Stimulated activated CD8-positive, alpha-beta memory T cell treated with anti-CD3 and anti-CD28 coated beads, Interleukin-15, amount 100 ng/mL, for 48 hours (primary cell): ENCODE data around the gene RELN.
"Not testable (repeated sequence)": the region's sequence is repeated elsewhere in the genome, so short reads cannot be mapped to it uniquely, and the experiment has no call there.

Experiments used
- DNase-seq, 2 donors: peaks; one replicate each; pipeline ENCODE4 v3.0.0-alpha.2; 2020; ENCODE audit warnings: low read depth in 2 of 2

RELN gene

DNA sequence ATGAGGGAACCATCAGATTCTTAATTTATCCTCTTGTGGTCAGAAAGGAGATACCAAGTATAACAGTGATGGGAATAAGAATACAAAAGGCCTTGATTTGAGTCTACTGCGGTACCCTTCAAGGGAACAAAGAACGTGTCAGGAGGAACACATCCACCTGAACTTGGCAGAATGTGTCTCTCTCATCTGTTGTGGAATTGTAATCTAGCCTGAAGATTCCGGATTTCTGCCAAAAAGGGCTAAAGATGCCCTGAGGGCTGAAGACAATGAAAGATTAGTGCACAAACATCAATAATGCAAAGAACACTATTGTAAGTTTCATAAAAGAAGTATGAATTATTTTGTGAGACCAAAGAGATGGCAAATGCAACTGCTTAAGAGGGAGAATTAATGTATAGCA lies 134.8 kb downstream of the RELN start:
- no peak for DNase-seq

DNA sequence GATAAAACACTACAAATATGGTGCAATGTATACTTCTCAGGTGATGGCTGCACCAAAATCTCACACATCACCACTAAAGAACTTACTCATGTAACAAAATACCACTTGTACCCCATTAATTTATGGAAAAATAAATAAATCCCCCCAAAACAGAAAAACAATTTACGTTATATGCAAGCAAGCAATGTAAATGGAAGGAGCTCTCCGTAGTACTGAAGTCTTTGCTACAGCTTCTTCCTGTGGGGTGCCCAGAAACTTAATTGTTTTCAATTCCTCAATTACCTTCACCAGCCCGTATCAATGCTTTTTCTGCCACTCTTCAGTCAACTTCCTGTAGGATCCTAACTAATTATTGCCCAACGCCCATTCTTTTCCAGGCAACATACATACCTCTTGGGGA lies 138.1 kb downstream of the RELN start:
- DNase-seq = no peak

DNA sequence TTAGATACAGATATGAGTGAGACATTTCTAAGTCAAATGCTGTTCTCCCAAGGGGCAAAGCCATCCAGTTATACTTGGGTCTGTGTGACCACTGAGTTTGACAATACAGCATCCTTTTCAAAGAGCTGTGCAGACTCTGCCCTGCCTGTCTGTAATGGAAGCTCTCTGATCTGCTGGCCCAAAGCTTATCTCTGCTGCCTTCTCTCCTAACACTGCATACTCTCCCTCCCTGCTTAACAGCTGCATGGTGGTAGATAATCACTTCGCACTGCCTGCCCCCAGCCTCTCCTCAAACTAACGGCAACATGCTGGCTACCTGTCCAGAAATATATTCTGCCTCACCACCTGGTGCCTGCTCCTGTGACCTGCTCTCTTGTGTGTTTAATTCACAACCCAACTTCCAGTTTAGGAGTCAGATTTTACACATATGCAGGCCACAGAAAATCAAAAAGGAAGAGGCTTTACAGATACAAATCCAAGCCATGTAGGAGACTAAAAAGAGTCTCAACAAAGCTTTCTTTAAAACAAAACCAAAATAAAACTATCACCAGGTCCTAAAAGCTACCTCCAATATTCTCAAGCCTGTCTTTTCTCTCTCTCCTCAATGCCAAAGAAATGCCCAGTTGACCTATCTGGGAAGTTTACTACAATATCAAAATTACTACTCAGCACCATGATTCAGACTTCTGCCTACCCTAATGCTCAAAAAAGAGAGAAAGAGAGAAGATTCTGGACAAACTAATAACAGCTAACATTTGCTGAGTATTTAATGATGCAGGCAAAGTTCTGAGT lies 145.6 kb downstream of the RELN start:
- no peak for DNase-seq

DNA sequence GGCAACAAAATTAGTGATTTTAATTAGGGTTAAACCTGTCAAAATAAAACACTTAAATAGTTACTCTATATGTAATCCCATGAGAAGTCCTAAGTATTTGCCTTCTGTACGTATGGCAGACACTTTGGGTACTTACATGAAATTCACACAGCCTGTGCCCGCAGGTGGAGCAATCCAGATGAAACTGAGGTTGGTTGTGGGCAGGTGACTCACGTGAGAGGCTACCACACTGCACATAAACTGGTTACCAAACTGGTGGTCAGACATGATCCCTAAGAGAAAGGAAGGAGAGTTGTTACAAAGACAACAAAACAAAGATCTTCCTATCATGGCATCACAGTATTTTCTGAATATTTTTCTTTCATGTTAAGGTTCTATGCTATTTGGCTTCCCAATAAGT lies 156.1 kb downstream of the RELN start:
- DNase-seq = no peak

DNA sequence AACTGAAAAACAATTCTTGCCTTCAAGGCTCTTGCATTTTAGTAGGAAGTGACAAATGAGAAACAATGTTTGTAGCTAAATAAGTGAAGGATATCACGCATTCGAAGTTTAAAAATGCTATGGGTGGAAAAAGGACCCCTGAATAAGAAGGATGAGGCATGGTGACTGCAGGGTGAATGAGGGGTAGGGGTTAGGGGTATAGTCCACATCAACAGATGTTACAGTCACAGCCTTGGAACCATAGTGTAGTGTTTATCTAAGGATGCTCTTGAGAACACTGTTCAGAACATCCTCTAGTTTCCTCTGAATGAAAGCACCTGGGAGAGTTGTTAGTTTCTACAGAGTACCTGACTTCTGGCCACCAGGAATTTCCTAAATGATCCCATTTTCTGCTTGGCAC lies 157.0 kb downstream of the RELN start:
- DNase-seq = no peak

DNA sequence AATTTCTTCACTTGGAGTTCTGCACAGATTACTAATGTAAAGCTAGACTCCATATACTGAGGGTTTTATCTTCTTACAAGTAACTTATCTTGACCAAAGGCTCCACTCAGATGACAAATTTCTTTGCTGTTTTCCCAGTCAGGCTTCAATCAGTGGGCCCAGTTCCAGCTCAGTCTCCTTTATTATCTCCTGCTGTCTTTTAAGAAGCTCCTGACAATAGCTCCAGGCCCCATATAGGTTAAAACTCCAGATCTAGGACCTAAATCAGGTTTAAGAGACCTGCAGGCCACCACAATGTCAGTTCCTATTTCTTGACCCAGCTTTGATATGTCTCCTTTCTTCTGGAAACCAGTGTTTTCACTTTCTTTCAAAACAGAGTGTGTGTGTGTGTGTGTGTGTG lies 165.2 kb downstream of the RELN start:
- DNase-seq = no peak

DNA sequence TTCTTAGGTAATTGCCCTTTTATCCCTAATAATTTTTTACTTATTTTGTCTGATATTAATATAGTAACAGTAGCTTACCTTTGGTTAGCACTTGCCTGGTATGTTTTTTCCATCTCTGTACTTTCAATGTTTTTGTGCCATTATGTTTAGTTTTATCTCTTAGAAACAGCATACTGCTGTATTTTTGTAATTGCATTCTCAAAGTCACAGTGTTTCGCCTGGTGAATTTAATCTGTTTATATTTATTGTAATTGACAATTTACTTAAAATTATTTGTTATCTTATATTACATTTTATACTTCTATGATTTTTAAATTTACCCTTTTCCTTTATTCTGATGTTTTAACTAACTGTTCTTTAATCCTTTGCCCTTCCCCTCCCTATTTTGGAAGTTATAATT lies 166.4 kb downstream of the RELN start:
- no peak for DNase-seq

DNA sequence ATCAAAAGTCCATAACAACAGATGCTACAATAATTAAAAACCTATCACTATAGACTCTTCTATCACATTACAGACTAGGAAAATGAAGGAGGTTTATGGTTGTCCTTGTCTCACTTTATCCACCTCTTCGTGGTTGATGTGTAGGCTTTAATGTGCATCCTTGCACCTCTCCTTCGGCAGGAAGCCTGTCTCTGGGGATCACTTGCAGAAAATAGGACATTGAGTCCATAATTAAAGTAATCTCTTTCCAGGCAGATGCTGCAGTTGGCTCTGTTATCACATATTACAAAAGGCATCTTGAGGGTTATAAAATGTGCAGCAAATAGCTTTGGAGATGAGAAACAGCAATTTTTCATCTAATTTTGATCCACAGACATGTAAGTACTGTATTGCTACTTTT lies 168.4 kb downstream of the RELN start:
- no peak for DNase-seq

DNA sequence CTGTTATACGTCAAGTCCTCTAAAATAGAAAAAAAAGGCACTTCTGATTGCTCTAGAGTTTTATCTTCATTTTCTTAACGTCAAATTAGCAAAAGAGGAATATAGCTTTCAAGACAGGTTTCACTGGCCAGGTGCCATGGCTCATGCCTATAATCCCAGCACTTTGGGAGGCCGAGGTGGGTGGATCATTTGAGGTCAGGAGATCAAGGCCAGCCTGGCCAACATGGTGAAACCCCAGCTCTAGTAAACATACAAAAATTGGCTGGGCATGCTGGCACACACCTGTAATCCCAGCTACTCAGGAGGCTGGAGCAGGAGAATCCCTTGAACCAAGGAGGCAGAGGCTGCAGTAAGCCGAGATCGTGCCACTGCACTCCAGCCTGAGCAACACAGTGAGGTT lies 173.5 kb downstream of the RELN start:
- DNase-seq = not testable (repeated sequence)

DNA sequence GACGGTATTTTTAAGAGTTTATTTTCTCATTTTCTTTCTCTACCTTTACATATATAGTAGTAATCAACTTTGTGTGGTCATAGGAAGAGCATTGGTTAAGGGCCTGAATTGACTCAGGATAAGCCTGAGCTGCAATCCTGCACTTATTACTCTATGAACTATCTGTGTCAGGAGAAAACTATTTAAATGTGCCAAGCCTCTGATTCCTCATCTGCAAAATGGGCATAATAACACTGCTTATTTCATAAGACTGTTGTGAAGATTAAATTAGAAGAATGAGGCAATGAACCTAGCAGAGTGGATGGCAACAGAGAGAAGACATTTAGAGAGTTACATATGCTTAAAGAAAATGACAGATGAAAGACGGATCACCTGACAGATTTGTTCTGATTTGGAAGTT lies 175.5 kb downstream of the RELN start:
- DNase-seq = no peak

DNA sequence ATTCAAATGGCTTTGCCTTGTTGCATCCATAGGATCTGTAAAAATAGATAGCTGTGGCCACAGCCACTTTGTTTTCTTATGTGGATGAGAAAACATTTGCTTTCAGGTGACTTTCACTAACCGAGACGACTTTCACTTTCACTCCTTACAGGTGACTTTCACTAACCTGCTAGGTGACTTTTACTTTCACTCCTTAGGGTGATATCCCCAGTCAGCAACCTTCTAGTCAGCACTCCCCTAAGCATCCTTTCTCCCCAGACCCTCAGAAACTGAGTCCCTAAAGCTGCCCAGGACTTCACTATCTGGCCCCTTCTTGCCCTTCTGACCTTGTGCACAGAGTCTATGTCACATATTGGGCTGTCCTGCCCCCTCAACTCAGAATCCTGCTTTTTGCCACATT lies 177.5 kb downstream of the RELN start:
- DNase-seq = no peak

DNA sequence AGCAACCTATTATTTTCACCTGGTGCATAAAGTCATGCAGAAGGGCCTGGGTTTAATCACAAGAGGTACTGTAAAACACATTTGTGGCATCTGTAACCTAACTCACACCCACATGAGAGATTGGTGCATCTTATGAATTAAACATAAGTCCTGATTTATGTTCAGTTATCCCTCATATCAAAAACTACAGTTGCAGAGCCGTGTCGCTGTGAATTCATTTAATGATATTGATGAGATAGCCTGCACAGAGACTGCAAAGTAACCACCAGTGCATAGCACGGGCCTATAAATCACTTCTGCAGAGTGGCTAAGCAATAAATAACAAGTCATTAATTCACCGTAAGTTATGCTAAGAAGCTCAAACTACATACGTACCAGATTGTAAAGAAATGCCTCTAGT lies 178.2 kb downstream of the RELN start:
- DNase-seq = no peak

DNA sequence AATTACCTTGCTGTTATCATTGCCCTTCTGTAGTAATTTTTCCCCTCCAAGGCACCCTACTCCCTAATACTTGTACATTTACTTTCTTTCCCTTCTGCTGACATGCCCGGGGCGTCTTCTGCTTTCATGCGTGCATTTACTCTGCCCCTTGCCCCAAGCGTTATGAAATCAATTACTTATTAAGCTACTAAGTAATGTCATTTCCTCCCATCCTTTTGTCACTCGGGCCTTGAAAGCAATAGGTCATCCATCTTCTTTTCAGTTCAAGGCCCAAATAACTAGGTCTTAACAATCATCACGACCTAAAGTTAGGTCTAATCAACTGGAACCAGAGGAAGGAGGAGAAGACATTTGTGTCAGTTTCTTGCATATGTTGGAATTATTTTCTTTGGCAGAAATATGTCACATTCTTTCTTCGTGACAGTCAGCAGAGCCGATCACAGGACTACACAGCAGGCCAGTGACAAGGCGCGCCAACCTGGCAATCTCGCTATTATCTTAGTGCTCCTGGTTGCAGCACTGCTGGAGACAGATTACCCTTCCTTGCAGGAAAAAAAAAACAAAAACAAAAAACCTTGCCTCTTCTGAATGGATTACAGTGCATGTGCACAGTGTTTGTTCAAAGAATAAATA lies 179.2 kb downstream of the RELN start:
- DNase-seq = no peak

DNA sequence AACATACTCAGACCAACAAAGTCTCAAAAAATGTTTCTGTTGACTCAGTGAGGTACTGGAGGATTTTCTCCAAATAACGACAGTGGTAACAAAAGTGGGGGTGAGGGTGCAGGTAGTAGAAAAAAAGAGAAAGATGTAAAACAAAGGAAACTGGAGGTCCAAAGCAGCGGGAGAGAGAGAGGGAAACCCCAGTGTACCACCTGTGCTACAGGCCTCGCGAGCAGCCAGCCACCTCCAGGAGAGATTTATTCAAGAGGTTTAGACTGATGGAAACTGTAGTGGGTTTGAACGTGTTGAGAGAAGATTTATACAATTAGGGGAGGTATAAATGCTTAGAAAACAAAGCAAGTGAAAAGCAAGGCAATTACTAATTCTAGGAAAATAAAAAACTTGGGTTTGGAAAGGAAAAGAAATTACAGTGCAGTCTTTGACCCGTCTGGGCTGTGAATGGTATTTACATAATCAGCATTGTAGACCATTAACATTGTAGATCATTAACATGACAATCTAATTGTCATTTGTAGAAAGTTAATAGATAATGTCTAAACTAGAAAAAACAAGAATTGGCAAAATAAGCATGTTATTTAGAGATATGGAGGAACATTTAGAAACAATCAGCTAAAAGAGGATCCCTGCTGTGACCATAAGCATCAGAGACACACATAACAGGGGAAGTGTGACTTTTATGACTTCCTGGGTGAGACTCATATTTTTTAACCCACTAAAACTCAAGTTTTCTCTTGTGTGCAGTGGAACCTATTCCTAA lies 180.0 kb downstream of the RELN start:
- no peak for DNase-seq

DNA sequence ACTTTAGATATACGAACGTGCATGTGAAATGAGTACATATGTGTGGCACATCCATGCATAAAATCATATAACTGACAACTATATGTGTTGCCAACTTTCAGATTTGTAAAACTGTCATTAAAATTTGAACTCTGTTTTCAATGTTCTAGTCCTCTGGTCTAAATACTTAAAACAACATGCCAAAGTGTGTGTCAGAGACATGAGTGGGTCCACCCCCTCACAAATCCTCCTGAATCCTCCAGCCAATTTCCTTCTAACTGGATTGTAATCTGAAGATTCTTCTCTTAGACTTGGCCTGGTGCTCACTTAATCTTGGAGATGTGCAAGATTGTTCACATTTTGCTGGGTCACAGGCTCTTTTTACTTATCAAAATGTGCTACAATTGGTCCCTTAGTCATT lies 184.1 kb downstream of the RELN start:
- DNase-seq = no peak

DNA sequence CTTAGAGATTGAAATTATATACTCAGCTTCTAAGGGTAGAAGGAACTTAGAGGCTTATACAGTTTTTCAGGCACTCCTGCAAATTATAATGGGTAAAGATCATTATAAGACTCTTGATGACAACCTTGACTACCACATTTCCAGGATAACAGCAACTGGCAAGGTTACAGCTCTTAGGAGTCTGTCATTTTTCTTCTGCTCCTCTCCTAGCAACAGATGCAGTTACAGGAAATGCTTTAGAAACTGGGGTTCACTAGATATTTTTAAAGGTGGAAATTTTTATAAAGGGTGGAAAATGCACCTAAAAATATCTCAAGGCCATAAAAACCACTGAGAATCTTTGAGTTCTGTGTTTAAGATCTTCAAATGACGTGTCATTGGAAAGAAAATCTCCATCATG lies 185.8 kb downstream of the RELN start:
- no peak for DNase-seq

DNA sequence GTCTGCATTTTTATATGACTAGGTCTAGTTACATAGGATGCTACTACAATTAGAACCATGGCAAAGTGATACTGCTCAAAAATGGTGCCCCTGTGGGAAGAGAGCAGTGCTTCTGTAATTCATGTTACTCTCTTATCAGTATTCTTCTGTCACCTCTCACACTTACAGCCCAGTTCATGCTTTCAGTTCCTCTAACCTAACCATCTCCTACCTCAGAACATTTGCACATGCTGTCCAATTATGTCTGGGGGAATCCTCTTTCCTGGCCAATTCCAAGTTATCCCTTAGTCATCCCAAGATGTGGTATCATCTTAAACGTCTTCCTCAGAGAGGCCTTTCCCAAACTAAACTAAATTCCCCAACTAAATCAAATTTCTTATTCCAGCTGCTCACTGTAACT lies 190.2 kb downstream of the RELN start:
- no peak for DNase-seq

DNA sequence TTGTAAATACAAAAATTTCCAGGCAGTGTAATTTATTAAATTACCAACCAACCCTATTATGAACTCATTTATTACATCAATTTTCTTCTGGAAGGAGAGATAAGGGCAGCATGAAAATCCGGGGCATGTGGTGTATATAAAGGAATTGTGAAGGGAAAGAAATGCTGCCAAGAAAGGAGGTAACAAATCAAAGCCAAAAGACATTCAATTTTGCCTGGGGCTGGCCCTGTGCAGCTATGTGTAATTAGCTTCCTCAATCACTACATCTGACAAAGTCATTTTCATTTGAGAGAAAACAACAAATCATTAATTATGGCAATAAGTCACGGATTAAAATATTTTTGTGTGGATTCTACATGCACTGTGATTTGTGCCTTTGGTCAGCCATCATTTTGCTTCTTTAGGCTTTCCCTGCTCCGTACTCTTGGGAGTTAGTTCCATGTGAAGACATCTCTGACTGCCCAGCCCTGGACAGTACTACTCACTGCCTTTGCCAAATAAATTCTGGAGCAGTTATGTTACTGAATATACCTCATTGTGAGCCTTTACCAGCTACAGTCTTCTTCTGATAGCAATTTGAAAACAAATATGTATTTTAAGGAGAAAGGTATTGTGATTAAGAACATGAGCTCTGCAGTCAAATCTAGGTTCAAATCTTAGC lies 191.7 kb downstream of the RELN start:
- no peak for DNase-seq

DNA sequence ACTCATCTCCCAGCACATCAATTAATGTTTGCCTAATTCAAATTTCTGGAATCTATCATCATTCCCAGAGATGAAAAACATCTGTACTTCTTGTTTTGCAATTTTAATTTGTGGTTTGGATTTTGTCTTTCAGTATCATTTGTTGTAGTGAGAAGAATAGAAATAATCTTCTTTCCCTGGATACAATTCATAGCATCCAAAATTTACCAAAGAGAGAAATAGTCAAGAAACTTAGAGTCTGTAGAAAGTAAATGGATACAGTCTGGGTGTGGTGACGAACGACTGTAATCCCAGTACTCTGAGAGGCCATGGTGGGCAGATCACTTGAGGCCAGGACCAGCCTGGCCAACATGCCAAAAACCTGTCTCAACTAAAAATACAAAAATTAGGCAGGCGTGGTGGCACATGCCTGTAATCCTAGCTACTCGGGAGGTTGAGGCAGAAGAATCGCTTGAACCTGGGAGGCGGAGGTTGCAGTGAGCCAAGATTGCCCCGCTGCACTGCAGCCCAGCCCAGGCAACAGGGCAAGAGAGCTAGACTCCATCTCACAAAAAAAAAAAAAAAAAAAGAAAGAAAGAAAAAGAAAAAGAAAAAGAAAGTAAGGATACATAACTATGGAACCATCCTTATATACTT lies 193.0 kb downstream of the RELN start:
- no peak for DNase-seq

DNA sequence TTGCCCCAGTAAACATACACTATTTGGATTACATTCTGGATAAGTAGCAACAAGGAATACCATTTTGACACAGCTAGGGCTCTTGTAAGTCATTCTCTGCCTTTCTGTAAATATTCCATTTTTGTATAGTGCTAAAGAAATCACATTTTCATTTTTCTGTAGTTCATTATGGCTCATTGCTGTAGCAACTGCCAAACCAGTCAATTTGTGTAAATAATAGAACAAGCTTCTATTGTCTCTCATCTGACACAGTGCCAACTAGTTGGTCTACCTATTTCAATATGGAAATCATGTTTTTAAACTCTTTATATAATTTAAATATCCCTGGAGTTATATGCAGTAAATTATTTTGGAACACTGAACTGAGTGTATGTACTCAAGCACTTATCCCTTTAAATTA lies 193.7 kb downstream of the RELN start:
- no peak for DNase-seq

DNA sequence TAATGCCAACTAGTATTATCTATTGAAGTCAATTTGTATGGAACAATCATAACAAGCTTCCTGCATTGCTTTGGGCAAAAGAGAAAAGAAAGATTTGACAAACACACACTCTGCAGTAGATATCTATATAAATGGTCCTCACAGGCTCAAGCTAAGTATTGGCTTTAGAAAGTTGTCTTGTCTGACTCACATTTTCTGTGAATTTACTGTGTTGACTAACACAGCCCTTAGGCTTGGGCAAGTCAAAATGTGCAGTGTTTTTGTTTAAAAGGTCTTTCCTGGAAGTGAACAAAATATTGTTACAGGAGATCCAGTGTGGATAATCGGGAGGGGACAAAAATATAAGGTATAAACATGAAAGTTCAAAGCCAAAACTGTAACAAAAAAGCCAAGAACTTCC lies 194.4 kb downstream of the RELN start:
- no peak for DNase-seq

DNA sequence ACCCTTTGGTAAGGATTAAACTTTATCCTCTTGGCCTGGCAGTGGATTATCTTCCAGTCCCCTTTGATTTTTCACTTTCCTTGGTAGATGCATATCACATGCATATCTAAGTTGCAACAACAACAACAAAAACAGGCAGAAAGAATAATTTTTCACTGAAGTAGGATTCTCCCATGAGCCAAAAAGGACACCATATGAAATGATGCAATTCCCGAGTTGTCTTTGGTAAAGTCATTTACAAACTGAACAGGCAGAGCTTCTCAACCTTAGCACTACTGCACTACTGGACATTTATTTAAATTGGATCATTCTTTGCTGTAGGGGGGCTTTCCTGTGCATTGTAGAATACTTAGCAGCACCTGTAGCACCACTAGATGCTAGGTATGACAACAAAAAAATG lies 195.0 kb downstream of the RELN start:
- no peak for DNase-seq
